Measurements from ENCODE around the gene PTPRN2. TPM values are rescaled to one million over a fixed set of nuclear protein-coding genes. Genes with fewer than 3 reads are reported as not detected.
"Not testable (repeated sequence)": the region's sequence is repeated elsewhere in the genome, so short reads cannot be mapped to it uniquely, and the experiment has no call there.

Gene PTPRN2
- total and polyA plus RNA-seq, 7 donors: 0.47 to 0.82 (median 0.51) TPM

DNA sequence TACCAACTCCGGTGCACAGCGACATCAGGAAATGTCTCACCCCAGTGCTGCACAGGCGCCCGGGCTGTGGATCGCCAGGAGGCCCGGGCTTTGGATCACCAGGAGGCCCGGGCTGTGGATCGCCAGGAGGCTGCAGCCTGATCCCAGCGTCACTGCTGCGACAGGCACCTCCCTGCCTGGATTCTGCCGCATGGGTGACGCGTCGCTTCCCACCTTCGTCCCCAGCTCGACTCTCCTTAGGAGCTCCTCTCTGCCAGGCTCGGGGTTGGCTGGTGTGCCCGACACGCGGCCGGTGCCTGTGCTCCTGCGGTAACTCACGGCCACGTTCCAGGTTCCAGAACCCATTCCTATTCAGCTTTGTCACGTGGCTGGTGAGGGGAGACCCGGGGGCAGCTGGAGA is 993.3 kb downstream of the PTPRN2 start:
- Histone ChIP-seq H3K4me3 (no peak overlapping the region), H3K9me3 (no peaks in the 10 kb centered on the region), H3K4me1 (no peaks in the 10 kb centered on the region), H3K27me3 (ENCODE audit: insufficient read depth in 3 of 3, low read length in 2 of 3) (peaks cover 0 to 8% (median 0%) of the 10 kb centered on the region in 3 donors), H3K27ac (no peak overlapping the region), H3K36me3 (ENCODE audit: insufficient read depth in 1 of 2, low read depth in 1 of 2) (no peaks in the 10 kb centered on the region)
- ATAC-seq (no peak), DNase-seq (no peak)
- intact Hi-C loops (cut with DNase I): no loop called here
- whole genome bisulfite sequencing, 3 donors: 80 to 87% (median 84%) methylated on average over 26 of the region's 26 CpGs
- TF ChIP-seq, protein P1, sequence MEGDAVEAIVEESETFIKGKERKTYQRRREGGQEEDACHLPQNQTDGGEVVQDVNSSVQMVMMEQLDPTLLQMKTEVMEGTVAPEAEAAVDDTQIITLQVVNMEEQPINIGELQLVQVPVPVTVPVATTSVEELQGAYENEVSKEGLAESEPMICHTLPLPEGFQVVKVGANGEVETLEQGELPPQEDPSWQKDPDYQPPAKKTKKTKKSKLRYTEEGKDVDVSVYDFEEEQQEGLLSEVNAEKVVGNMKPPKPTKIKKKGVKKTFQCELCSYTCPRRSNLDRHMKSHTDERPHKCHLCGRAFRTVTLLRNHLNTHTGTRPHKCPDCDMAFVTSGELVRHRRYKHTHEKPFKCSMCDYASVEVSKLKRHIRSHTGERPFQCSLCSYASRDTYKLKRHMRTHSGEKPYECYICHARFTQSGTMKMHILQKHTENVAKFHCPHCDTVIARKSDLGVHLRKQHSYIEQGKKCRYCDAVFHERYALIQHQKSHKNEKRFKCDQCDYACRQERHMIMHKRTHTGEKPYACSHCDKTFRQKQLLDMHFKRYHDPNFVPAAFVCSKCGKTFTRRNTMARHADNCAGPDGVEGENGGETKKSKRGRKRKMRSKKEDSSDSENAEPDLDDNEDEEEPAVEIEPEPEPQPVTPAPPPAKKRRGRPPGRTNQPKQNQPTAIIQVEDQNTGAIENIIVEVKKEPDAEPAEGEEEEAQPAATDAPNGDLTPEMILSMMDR (IDR thresholded peaks at IDR 0.05): no peak

DNA sequence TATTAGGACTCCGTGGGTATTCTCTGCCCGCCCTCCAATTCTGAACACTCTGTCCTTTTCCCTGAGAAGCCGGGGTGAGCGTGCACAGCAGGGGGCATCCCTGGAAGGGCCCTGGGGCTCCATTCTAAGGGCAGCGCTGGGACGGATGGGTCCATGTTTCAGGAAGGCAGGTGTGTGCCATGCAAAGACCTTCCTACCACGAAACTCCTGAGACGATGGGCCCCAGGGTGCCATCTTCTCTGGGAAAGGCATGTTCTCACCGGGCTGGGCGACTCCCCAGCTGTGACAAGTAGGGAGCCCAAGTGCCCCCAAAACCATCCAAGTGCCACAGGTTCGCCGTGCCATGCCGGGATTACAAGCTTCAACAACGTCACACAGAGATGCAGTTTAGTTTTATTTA is 994.1 kb downstream of the PTPRN2 start:
- Histone ChIP-seq H3K27me3 (ENCODE audit: insufficient read depth in 3 of 3, low read length in 2 of 3) (peaks cover 0 to 11% (median 0%) of the 10 kb centered on the region in 3 donors), H3K4me3 (no peak overlapping the region), H3K36me3 (ENCODE audit: insufficient read depth in 1 of 2, low read depth in 1 of 2) (no peaks in the 10 kb centered on the region), H3K9me3 (no peaks in the 10 kb centered on the region), H3K4me1 (no peaks in the 10 kb centered on the region), H3K27ac (no peak overlapping the region)
- intact Hi-C loops (cut with DNase I): no loop called here
- TF ChIP-seq, protein P1 (IDR thresholded peaks at IDR 0.05): no peak
- 87 to 92% (median 87%) methylated on average over 14 of the region's 14 CpGs for WGBS, 3 donors
- ATAC-seq (no peak), DNase-seq (no peak)

DNA sequence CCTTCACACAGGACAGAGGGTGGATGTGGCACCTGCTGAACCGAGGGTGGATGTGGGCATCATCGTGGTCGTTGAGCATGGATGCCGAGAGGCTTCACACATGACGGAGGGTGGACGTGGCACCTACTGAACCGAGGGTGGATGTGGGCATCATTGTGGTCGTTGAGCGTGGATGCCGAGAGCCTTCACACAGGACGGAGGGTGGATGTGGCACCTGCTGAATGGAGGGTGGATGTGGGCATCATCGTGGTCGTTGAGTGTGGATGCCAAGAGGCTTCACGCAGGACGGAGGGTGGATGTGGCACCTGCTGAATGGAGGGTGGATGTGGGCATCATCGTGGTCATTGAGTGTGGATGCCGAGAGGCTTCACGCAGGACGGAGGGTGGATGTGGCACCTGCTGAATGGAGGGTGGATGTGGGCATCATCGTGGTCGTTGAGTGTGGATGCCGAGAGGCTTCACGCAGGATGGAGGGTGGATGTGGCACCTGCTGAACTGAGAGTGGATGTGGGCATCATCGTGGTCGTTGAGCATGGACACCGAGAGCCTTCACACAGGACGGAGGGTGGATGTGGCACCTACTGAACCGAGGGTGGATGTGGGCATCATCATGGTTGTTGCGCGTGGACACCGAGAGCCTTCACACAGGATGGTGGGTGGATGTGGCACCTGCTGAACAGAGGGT is 994.8 kb downstream of the PTPRN2 start:
- DNase-seq; H3K4me3 ChIP-seq; intact Hi-C loops (cut with DNase I); ATAC-seq; H3K9me3 ChIP-seq; H3K4me1 ChIP-seq; H3K27ac ChIP-seq; H3K36me3 ChIP-seq (ENCODE audit: insufficient read depth in 1 of 2, low read depth in 1 of 2): not testable (repeated sequence)
- peaks cover 0 to 11% (median 0%) of the 10 kb centered on the region in 3 donors for H3K27me3 ChIP-seq (ENCODE audit: insufficient read depth in 3 of 3, low read length in 2 of 3)
- 93 to 95% (median 94%) methylated on average over 31 of the region's 31 CpGs for WGBS, 3 donors

DNA sequence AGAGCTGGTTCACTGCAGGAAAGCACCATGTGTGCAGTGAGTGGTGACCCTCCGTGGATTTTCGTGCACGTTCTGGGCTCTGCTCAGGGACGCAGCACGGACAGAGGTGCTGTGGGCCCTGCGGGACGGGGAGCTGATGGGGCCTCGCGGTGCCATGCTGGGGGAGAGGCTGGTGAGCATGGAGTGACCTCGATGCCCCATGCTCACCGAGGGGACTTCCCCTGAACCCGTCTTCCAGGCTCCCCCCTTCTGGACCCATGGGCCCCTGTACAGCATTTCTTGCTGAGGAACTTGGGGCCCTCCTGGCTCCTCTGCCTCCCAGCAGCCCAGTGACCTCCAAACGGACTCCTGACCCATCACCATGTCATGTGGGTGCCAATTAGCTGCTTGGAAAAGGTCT is 997.1 kb downstream of the PTPRN2 start:
- Histone ChIP-seq H3K27ac (no peak overlapping the region), H3K36me3 (ENCODE audit: insufficient read depth in 1 of 2, low read depth in 1 of 2) (no peaks in the 10 kb centered on the region), H3K27me3 (ENCODE audit: insufficient read depth in 3 of 3, low read length in 2 of 3) (peaks cover 0 to 17% (median 4%) of the 10 kb centered on the region in 3 donors), H3K4me3 (no peak overlapping the region), H3K9me3 (no peaks in the 10 kb centered on the region), H3K4me1 (no peaks in the 10 kb centered on the region)
- TF ChIP-seq, protein P1 (IDR thresholded peaks at IDR 0.05): no peak
- WGBS, 3 donors: 83 to 88% (median 87%) methylated on average over 13 of the region's 13 CpGs
- no peak for ATAC-seq
- intact Hi-C loops (cut with DNase I): no loop called here
- no peak for DNase-seq

DNA sequence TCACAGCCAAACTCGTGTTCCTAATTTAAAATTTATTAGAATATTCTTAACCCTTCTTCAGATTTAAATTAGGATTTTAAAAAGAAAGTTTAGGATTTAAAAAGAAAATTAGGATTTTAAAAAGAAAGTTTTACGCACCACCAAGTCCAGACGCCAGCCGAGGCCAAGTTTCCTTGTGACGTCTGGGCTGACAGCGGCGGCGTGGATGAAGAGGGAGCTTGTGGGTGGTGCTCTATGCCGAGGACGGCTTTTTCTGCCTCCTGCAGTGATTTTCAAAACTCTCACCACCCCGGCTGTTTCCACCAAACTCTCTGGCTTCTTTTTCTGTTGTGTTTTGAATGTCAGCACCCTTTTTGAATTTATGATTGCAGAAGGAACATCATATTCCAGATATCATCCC is 997.9 kb downstream of the PTPRN2 start:
- Histone ChIP-seq H3K36me3 (ENCODE audit: insufficient read depth in 1 of 2, low read depth in 1 of 2) (no peaks in the 10 kb centered on the region), H3K27me3 (ENCODE audit: insufficient read depth in 3 of 3, low read length in 2 of 3) (peaks cover 0 to 17% (median 7%) of the 10 kb centered on the region in 3 donors), H3K27ac (no peak overlapping the region), H3K9me3 (no peaks in the 10 kb centered on the region), H3K4me3 (no peak overlapping the region), H3K4me1 (no peaks in the 10 kb centered on the region)
- TF ChIP-seq, protein P1 (IDR thresholded peaks at IDR 0.05): no peak
- 64 to 67% (median 65%) methylated on average over 11 of the region's 11 CpGs for WGBS, 3 donors
- DNase-seq (no peak), ATAC-seq (no peak)
- intact Hi-C loops (cut with DNase I): no loop called here

Measured in psoas muscle (tissue), 8 donors.